ENCODE results near the gene DSC2. TPM values are rescaled to one million over a fixed set of nuclear protein-coding genes. Genes with fewer than 3 reads are reported as not detected.

DSC2 gene
- total RNA-seq, 2 donors from 2014 or later: 8.9 to 9.3 TPM

DNA sequence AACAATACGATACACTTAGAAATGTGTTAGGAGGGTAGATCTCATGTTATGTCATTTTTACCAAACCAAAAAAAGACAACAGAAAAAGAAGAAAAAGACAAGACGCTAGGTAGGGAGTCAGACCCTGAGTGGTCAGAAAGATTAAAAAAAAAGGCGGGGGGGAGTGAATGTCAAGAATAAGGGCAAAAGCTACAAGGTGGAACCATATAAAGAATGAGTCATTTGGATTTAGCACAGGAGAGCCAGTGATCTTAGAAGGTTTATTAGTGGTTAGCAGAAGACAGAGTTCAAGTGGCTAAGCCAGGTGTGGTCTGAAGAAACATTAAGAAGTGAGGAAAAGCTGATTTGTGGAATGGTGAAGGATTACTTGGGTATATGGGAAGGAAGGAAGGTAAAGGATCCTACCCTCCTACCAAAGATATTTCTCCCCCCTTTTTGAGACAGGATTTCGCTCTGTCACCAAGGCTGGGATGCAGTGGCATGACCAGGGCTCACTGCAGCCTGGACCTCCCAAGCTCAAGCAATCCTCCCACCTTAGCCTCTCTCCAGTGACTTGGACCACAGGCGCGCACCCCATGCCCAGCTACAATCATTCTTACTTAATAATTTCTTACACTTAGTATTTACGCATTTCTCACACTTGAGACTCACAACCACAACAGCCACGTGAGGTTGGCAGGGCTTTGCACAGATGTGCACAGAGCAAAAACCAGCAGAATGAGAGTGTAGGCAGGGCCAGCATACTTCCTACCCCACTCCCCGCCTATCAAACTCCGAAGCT lies 2.6 kb downstream of the DSC2 start:
- TF ChIP-seq POLR2A (IDR thresholded peaks at IDR 0.05): no peak
- TF ChIP-seq, protein P1, sequence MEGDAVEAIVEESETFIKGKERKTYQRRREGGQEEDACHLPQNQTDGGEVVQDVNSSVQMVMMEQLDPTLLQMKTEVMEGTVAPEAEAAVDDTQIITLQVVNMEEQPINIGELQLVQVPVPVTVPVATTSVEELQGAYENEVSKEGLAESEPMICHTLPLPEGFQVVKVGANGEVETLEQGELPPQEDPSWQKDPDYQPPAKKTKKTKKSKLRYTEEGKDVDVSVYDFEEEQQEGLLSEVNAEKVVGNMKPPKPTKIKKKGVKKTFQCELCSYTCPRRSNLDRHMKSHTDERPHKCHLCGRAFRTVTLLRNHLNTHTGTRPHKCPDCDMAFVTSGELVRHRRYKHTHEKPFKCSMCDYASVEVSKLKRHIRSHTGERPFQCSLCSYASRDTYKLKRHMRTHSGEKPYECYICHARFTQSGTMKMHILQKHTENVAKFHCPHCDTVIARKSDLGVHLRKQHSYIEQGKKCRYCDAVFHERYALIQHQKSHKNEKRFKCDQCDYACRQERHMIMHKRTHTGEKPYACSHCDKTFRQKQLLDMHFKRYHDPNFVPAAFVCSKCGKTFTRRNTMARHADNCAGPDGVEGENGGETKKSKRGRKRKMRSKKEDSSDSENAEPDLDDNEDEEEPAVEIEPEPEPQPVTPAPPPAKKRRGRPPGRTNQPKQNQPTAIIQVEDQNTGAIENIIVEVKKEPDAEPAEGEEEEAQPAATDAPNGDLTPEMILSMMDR (IDR thresholded peaks at IDR 0.05): no peak
- no peaks in the 10 kb centered on the region for H3K9me3 ChIP-seq
- peak in 1 of 4 donors; percentile 12 for DNase-seq
- H3K4me1 ChIP-seq: peaks cover 22% of the 10 kb centered on the region
- no peaks in the 10 kb centered on the region for H3K36me3 ChIP-seq (replicated peaks in 1 of 2; ENCODE audit: insufficient read depth in 1 of 2, low read depth in 2 of 2)
- intact Hi-C loops (cut with DNase I): no loop called here
- WGBS, 2 donors: 72 to 80% methylated on average over 10 of the region's 10 CpGs
- peak overlapping the region in 3 of 4 donors; percentile 97 to 100 (median 100) for H3K27ac ChIP-seq
- no peak overlapping the region for H3K4me3 ChIP-seq
- no peak for ATAC-seq
- no peaks in the 10 kb centered on the region for H3K27me3 ChIP-seq

DNA sequence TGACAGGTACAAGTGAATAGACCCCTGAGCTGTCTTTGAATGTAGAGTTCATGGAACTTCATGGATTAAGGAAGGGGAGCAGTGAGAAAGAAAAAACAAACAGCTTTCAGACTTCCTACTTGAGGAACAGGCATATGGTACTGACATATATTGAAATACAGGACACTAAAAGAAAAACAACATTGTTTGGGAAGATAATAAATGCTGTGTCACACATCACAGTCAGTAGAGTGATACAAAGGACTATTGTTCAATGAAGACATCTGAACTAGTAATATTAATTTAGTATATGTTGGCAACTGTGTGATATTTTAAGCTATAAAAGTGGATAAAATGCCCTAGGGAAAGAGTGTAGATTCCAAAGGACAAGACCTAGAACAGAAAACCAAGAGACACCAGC lies 3.3 kb downstream of the DSC2 start:
- no peaks in the 10 kb centered on the region for H3K36me3 ChIP-seq (replicated peaks in 1 of 2; ENCODE audit: insufficient read depth in 1 of 2, low read depth in 2 of 2)
- TF ChIP-seq, protein P1 (IDR thresholded peaks at IDR 0.05): no peak
- no peak for TF ChIP-seq POLR2A (IDR thresholded peaks at IDR 0.05)
- no peaks in the 10 kb centered on the region for H3K9me3 ChIP-seq
- H3K4me1 ChIP-seq: peaks cover 22% of the 10 kb centered on the region
- intact Hi-C loops (cut with DNase I): no loop called here
- H3K27ac ChIP-seq: peak overlapping the region in 2 of 4 donors; percentile 100
- H3K4me3 ChIP-seq: no peak overlapping the region
- ATAC-seq (no peak), DNase-seq (no peak)
- H3K27me3 ChIP-seq: no peaks in the 10 kb centered on the region

DNA sequence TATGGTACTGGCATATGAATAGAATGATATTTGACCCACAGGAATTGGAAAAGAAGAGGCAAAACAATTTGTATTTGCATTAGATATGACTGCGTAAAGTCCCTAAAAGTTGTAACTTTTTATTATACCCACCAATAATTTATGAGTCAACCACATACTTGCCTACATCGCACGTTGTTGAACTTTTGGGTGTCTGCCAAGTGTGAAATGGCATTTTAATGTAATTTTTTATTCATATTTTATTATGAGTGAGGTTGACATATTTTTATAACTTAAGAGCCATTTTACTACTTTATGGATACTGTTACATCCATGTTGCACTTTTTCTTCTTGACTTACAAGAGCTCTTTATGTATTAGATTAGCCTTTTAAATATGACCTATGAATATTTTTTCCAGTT lies 4.6 kb downstream of the DSC2 start:
- WGBS, 2 donors: 53 to 60% methylated on average over 3 of the region's 3 CpGs
- Histone ChIP-seq H3K9me3 (no peaks in the 10 kb centered on the region), H3K4me1 (peaks cover 22% of the 10 kb centered on the region), H3K4me3 (no peak overlapping the region), H3K27me3 (no peaks in the 10 kb centered on the region), H3K27ac (no peak overlapping the region), H3K36me3 (replicated peaks in 1 of 2; ENCODE audit: insufficient read depth in 1 of 2, low read depth in 2 of 2) (no peaks in the 10 kb centered on the region)
- DNase-seq (no peak), ATAC-seq (no peak)
- TF ChIP-seq, protein P1 (IDR thresholded peaks at IDR 0.05): no peak
- no peak for TF ChIP-seq POLR2A (IDR thresholded peaks at IDR 0.05)
- intact Hi-C loops (cut with DNase I): no loop called here

DNA sequence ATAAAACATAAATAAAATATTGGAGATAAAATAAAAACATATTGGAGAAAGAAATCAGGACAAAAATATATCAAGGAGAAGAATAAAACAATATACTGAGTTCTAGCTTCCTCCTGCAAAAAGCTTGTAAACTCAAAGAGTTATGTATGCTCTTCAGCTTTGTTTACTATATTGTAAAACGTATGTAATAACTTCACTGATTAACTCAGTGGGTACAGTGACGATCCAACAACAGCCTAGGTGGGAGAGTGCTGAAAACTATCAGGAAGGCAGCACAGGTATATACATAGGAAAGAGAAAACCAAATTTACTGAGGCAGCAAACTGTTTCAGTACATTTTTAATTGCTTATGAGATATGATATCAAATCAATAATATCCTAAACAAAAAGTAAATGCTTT lies 8.3 kb downstream of the DSC2 start:
- 58 to 68% methylated on average over 2 of the region's 2 CpGs for WGBS, 2 donors
- Histone ChIP-seq H3K4me3 (no peak overlapping the region), H3K9me3 (no peaks in the 10 kb centered on the region), H3K27me3 (no peaks in the 10 kb centered on the region), H3K36me3 (replicated peaks in 1 of 2; ENCODE audit: insufficient read depth in 1 of 2, low read depth in 2 of 2) (peaks cover 0 to 17% of the 10 kb centered on the region in 2 donors), H3K4me1 (peaks cover 7% of the 10 kb centered on the region), H3K27ac (no peak overlapping the region)
- DNase-seq: no peak
- intact Hi-C loops (cut with DNase I): no loop called here
- no peak for ATAC-seq
- TF ChIP-seq, protein P1 (IDR thresholded peaks at IDR 0.05): no peak
- TF ChIP-seq POLR2A (IDR thresholded peaks at IDR 0.05): no peak

DNA sequence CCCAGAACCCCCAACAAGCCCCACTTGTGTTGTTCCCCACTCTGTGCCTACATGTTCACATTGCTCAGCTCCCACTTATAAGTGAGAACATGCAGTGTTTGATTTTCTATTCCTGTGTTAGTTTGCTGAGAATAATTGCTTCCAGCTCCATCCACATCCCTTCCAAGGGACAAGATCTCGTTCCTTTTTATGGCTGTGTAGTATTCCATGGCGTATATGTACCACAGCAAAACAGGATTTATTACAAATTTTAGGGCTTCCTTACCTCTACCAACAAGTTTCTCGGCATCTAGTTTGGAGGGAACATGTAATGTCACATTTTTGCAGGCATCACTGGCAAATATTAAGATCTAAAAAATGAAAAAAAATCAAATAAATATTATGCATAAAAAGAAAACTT lies 8.9 kb downstream of the DSC2 start:
- ATAC-seq (no peak), DNase-seq (no peak)
- H3K36me3 ChIP-seq (replicated peaks in 1 of 2; ENCODE audit: insufficient read depth in 1 of 2, low read depth in 2 of 2): peaks cover 0 to 17% of the 10 kb centered on the region in 2 donors
- no peak overlapping the region for H3K27ac ChIP-seq
- 87 to 96% methylated on average over 3 of the region's 3 CpGs for WGBS, 2 donors
- no peaks in the 10 kb centered on the region for H3K9me3 ChIP-seq
- no peaks in the 10 kb centered on the region for H3K27me3 ChIP-seq
- no peak for TF ChIP-seq POLR2A (IDR thresholded peaks at IDR 0.05)
- TF ChIP-seq, protein P1 (IDR thresholded peaks at IDR 0.05): no peak
- H3K4me1 ChIP-seq: peaks cover 1% of the 10 kb centered on the region
- H3K4me3 ChIP-seq: no peak overlapping the region
- intact Hi-C loops (cut with DNase I): no loop called here

All from body of pancreas (tissue), 4 donors.